HG03354 (cell line): ENCODE measurements around the gene BOK.
"Not testable (repeated sequence)": the region's sequence is repeated elsewhere in the genome, so short reads cannot be mapped to it uniquely, and the experiment has no call there.

Experiments
- ATAC-seq: cut with Tn5 transposase; IDR thresholded peaks from one replicate; pipeline ENCODE4 v1.9.1; 2021; ENCODE audit warnings: mild to moderate bottlenecking; ENCODE audit not compliant: unreplicated experiment, poor library complexity, severe bottlenecking

Gene BOK, protein sequence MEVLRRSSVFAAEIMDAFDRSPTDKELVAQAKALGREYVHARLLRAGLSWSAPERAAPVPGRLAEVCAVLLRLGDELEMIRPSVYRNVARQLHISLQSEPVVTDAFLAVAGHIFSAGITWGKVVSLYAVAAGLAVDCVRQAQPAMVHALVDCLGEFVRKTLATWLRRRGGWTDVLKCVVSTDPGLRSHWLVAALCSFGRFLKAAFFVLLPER

GRCh38 chr2:241558532-241559322 is at the start of gene BOK:
Gene BOK, plus strand, starts transcription at chr2:241558745. Its CDS starts 739 bp downstream, at chr2:241559484.
- no peak for ATAC-seq

- no peak for ATAC-seq
Observed at GRCh38 chr2:241509155-241509784, 49.3 kb upstream of the BOK start.

GRCh38 chr2:241511091-241511741 is 47.3 kb upstream of the BOK start:
- no peak for ATAC-seq

- ATAC-seq: no peak
Observed at GRCh38 chr2:241514553-241514952, 44.0 kb upstream of the BOK start.

DNA sequence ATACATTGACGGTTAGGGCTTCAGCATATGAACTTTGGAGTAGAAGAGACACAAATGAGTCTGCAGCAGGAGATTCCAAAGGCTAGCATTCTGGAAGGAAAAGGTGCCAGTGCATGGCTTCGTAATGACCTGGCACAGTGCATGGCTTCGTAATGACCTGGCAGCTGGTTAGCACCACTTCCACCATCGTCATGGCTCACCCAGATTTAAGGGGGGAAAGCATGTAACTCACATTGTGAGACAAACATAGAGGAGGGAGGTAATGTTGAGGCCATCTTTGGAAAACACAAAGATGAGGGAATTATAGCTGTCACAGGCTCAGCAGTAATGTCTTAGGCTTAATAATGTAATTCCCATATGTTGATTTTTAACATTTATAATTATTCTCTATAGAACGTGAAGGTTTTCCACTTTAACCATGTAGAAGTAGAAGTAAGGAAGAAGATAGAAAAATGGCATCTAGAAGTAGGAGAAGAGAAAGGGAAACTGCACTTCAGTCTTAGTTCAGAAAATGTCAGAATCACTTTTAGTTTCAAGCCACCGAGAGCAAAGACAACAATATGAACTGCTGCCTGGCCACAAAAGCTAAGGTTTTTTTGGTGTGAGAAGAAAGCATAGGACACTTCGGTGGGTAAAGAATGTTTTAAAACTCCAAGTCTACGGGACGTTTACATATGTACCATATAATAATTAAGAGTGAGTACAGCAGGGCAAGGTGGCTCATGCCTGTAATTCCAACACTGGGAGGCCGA is 43.4 kb upstream of the BOK start:
- peak; percentile 68 for ATAC-seq

- ATAC-seq: no peak
Observed at GRCh38 chr2:241516520-241516965, 42.0 kb upstream of the BOK start.

GRCh38 chr2:241517297-241517696 is 41.2 kb upstream of the BOK start:
- ATAC-seq: no peak

GRCh38 chr2:241519669-241520068 is 38.9 kb upstream of the BOK start:
- no peak for ATAC-seq

DNA sequence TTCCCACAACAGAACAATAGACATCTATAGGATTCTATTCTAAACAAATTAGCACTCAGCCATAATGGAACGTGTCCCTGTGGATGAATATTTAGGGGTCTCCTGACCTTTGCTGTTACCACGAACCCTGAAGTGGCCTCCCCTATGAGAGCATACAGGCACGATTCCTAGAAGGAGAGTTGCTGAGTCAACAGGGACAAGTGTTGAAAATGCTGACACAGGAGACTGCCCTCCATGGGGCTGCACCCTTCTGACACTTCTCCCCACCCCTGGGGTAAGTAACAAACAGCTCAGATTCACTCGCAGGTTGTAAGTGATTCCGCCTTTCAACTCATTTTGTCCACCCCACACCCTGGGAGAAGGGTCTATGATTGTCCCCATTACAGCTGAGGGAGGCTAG is 36.1 kb upstream of the BOK start:
- no peak for ATAC-seq

- ATAC-seq: not testable (repeated sequence)
Observed at GRCh38 chr2:241525818-241526780, 32.4 kb upstream of the BOK start.

DNA sequence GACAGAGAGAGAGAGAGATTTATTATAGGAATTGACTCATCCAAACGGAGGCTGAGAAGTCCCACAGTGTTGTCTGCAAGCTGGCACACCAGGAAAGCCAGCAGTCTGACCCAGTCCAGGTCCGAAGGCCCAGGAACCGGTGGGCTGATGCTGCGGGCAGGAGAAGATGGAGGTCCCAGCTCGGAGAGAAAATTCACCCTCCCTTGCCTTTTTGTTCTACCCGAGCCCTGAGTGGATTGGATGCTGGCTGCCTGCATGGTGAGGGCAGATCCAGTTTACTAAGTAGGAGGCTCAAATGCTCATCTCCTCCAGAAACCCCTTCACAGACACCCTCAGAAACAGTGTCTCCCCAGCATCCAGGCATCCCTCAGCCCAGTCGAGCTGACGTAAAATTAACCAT is 28.0 kb upstream of the BOK start:
- no peak for ATAC-seq

DNA sequence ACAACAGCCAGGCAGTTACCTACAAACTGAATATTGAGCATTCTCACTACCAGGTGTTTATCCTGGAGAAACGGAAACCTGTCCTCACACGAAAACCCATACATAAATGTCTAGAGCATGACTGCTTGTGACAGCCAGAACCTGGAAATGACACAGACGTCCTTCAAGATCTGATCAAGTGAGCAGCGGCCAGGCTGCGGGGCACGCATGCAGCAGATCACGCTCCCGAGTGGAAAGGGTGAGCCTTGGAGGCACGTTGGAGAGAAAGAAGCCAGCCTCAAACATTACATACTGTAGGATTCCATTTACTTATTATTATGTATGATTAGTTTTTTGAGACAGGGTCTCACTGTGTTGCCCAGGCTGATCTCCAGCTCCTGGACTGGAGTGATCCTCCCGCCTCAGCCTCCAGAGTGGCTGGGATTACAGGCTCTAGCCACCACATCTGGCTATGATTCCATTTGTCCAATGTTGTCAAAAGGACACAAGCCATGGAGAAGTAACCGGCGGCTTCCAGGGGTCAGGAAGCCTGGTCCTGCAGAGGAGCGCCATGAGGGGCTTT is 27.3 kb upstream of the BOK start:
- ATAC-seq: no peak

DNA sequence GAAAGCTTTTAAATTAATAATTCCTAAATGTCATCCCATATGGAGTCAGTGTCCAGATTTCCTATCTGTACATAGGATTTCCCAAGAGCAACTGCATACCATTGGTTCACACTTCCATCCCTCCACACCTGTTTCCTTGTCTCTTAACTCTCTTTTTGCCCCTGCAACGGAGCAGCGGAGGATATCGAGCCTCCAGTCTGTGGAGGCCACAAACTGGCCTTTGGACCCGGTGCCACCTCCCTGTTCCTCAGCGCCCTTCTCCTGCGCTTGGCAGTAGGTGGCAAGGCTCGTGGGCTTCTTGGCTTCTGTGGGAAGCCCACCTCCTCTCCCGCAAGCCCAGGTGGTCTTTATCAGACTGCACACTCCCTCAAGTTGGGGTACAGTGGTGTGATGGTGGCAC is 26.4 kb upstream of the BOK start:
- ATAC-seq: no peak

- ATAC-seq: no peak
Observed at GRCh38 chr2:241532733-241533601, 25.6 kb upstream of the BOK start.

DNA sequence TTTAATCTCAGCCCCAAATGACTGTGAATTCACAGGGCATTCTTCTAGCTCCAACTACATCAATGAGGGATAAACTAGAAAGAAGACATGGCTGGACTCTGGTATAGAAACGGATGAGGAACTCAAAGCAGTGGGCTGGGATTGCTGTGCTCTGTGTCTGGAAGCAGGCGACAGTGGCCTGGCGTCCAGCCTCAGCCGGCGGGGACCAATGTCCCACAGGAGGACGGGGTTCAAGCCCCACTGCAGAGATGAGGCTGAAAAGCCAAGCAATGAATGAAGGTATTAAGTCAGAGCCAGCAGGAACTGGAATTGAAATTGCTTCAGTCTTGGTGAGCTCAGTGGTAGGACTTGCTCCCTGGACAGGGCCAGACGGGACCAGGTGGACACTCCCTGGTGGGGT is 24.3 kb upstream of the BOK start:
- ATAC-seq: no peak

- no peak for ATAC-seq
Observed at GRCh38 chr2:241534701-241535375, 23.7 kb upstream of the BOK start.
